B cell (primary cell): ENCODE measurements around the gene ADCY7. TPM values are rescaled to one million over a fixed set of nuclear protein-coding genes. Genes with fewer than 3 reads are reported as not detected.

Source experiments
- ATAC-seq: fragments of 200-7000 bp; cut with Tn5 transposase; one replicate; pipeline ENCODE4 v1.10.0; 2021; ENCODE audit warnings: low read depth, mild to moderate bottlenecking, moderate number of reproducible peaks, moderate library complexity
- CTCF ChIA-PET: fragments of 350-600 bp; sonication (Branson Sonifier 250); formaldehyde crosslinking; loops from one replicate; lab custom pipeline; 2021; ENCODE audit warnings: antibody characterized with exemption, inconsistent platforms; lab: Charles Lee
- POLR2A ChIA-PET: fragments of 350-600 bp; sonication (Branson Sonifier 250); formaldehyde crosslinking; loops from one replicate; lab custom pipeline; 2021; ENCODE audit warnings: antibody characterized with exemption; lab: Charles Lee
- DNase-seq: peaks from one replicate; pipeline ENCODE4 v3.0.0; 2013
- H2AFZ ChIP-seq: 2 replicates; pipeline ENCODE4 v1.6.1; 2012; ENCODE audit warnings: mild to moderate bottlenecking, low read depth, low read length; ENCODE audit not compliant: insufficient read depth, poor library complexity, severe bottlenecking
- H3K27ac ChIP-seq, 2 donors: 1 replicate in 1 of 2; 2 replicates in 1 of 2; pipeline ENCODE4 v1.5.1; 2012 to 2013; ENCODE audit warnings: low read length in 2 of 2, mild to moderate bottlenecking in 2 of 2, moderate library complexity in 1 of 2
- H3K27me3 ChIP-seq, 4 experiments: fragments of 200-600 bp in 1 of 4; sonication (generic) in 1 of 4; replicated peaks in 1 of 4; 1 replicate in 2 of 4; 2 replicates in 2 of 4; pipeline versions ENCODE4 v1.6.1 to v1.7.0; 2013 to 2016; ENCODE audit warnings: low read length in 3 of 4, mild to moderate bottlenecking in 2 of 4, mixed read lengths in 1 of 4, moderate library complexity in 1 of 4; ENCODE audit not compliant: insufficient read depth in 4 of 4, control insufficient read depth in 3 of 4; ENCODE audit errors: control extremely low read depth in 1 of 4
- H3K36me3 ChIP-seq, 2 experiments: replicated peaks in 1 of 2; 1 replicate in 1 of 2; 2 replicates in 1 of 2; pipeline versions ENCODE4 v1.6.1 to v1.7.1; 2013; ENCODE audit warnings: low read length in 1 of 2; ENCODE audit not compliant: insufficient read depth in 2 of 2, control insufficient read depth in 1 of 2; ENCODE audit errors: control extremely low read depth in 1 of 2, extremely low read depth in 1 of 2
- H3K4me1 ChIP-seq, 2 donors: fragments of 200-600 bp in 1 of 2; sonication (generic) in 1 of 2; 1 replicate in 1 of 2; 2 replicates in 1 of 2; pipeline versions ENCODE4 v1.5.1 to v1.6.1; 2013 to 2017; ENCODE audit warnings: low read length in 2 of 2; ENCODE audit not compliant: control insufficient read depth in 2 of 2, insufficient read depth in 2 of 2
- H3K4me2 ChIP-seq: replicated peaks from 2 replicates; pipeline ENCODE3; 2012; ENCODE audit warnings: mild to moderate bottlenecking, low read depth, low read length; ENCODE audit not compliant: poor library complexity, severe bottlenecking
- H3K4me3 ChIP-seq, 5 experiments: fragments of 200-600 bp in 1 of 5; sonication (generic) in 1 of 5; 1 replicate in 3 of 5; 2 replicates in 2 of 5; pipeline versions ENCODE4 v1.5.1 to v1.7.0; 2011 to 2016; ENCODE audit warnings: low read length in 4 of 5, mild to moderate bottlenecking in 4 of 5, low read depth in 2 of 5, control low read depth in 1 of 5, moderate library complexity in 1 of 5; ENCODE audit not compliant: insufficient read depth in 1 of 5; ENCODE audit errors: control extremely low read depth in 1 of 5, extremely low read depth in 1 of 5
- H3K79me2 ChIP-seq: fragments of 200-600 bp; sonication (generic); one replicate; pipeline ENCODE4 v1.6.0; 2016; ENCODE audit warnings: low read length; ENCODE audit not compliant: control insufficient read depth, insufficient read depth
- H3K9ac ChIP-seq: fragments of 200-600 bp; sonication (generic); 2 replicates; pipeline ENCODE4 v1.6.1; 2017; ENCODE audit warnings: mild to moderate bottlenecking, low read length, moderate library complexity
- H3K9me3 ChIP-seq, 3 donors: one replicate each; pipeline versions ENCODE4 v1.6.1 to v1.7.1; 2013; ENCODE audit warnings: low read length in 2 of 3; ENCODE audit not compliant: control insufficient read depth in 2 of 3, insufficient read depth in 1 of 3; ENCODE audit errors: control extremely low read depth in 1 of 3
- H4K20me1 ChIP-seq: 2 replicates; pipeline ENCODE4 v1.6.0; 2012; ENCODE audit warnings: mild to moderate bottlenecking, low read length; ENCODE audit not compliant: insufficient read depth, control insufficient read depth, poor library complexity, severe bottlenecking
- H3K27ac Mint-ChIP-seq: one replicate; pipeline ENCODE4 v1.8.0; 2021; ENCODE audit warnings: mixed read lengths
- H3K27me3 Mint-ChIP-seq: one replicate; pipeline ENCODE4 v1.8.0; 2021; ENCODE audit warnings: mixed read lengths
- H3K4me1 Mint-ChIP-seq: one replicate; pipeline ENCODE4 v1.8.0; 2021; ENCODE audit warnings: mixed read lengths
- H3K4me3 Mint-ChIP-seq: one replicate; pipeline ENCODE4 v1.8.0; 2021; ENCODE audit warnings: mixed read lengths
- H3K9me3 Mint-ChIP-seq: one replicate; pipeline ENCODE4 v1.8.0; 2022; ENCODE audit warnings: mixed read lengths; ENCODE audit not compliant: insufficient read depth
- EZH2 ChIP-seq: IDR thresholded peaks from 2 replicates; pipeline ENCODE4 v1.6.1; 2012; ENCODE audit warnings: borderline replicate concordance, low read depth, mild to moderate bottlenecking, moderate library complexity, low read length; ENCODE audit not compliant: insufficient read depth, poor library complexity, severe bottlenecking
- WGBS: methylation state at CpG from one replicate; pipeline ENCODE4 v1.1.5; 2013; ENCODE audit warnings: missing lambda C conversion rate; ENCODE audit not compliant: insufficient coverage; 5-methylcytosine and 5-hydroxymethylcytosine counted together
- intact Hi-C: fragments of 100-400 bp; cut with micrococcal nuclease; formaldehyde crosslinking; loops from one replicate; pipeline ENCODE4 v1.10.0; 2022
- polyA plus RNA-seq: library from polyadenylated mRNA; depleted of rRNA; stranded (reverse); fragments of >200 nt; gene quantifications from 2 replicates; pipeline ENCODE4 v1.2.3, GENCODE V29; 2012
- total RNA-seq, 2 donors: library from RNA; stranded (reverse); fragments of 120-200 nt in 1 of 2; gene quantifications; 1 replicate in 1 of 2; 2 replicates in 1 of 2; pipeline versions ENCODE4 v1.2.3 to v1.2.4, GENCODE V29; 2013 to 2022
- TF ChIP-seq, protein P1 (sequence below): fragments of 200-600 bp; IDR thresholded peaks from one replicate; pipeline ENCODE4 v1.8.0; 2022; ENCODE audit warnings: antibody characterized with exemption, mild to moderate bottlenecking

ADCY7 gene
- total and polyA plus RNA-seq, 2 donors (not counting 1 experiment from before 2014, with no cell fraction given): 78.4 to 207 TPM

DNA sequence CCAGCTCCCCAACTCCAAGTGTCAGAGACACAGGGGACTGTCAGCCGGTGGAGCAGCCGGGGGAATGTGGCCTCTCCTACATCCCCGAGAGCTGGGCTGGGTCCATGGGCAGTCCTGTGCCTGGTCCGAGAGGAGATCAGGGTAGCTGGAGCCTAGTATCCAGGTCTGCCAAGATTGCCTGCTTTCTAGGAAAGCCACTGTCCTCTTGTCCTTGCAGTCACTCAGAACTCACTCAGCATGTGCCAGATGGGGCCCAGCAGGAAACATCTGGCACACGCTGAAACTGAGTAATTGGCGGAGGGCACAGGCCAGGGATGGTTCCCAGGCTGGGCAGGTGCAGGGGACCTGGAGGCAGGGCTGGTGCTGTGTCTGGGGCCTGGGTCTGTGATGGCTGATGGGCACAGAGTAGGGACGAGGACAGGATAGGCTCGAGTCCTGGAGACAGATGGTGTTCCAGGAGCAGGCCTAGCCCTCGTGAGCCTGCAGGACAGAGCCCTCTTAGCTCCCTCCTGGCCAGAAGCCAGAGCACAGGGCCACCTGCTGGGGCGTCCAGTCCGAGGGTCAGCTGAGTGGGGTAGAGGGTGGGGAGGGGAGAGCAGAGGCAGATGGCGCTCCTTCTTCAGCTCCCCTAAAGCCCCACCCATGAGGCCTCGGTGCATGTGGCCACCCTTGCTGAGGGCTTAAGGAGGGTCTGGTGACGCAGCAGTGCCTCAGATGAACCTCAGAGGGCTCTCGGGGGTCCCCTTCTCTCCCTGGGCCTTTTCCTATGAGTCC, 31.1 kb downstream of the ADCY7 start:
- Histone ChIP-seq H3K36me3 (peaks cover 3 to 90% of the 10 kb centered on the region in 2 experiments), H3K4me2 (no peak overlapping the region), H3K4me3 (no peak overlapping the region), H3K9ac (no peak overlapping the region), H3K79me2 (peaks cover 35% of the 10 kb centered on the region), H3K9me3 (peaks cover 0 to 3% (median 0%) of the 10 kb centered on the region in 3 donors), H4K20me1 (peaks cover 46% of the 10 kb centered on the region), H3K27ac (peak overlapping the region in 1 of 2 donors; percentile 48), H2AFZ (no peak overlapping the region), H3K4me1 (no peaks in the 10 kb centered on the region), H3K27me3 (no peaks in the 10 kb centered on the region)
- H3K9me3 Mint-ChIP-seq: no peaks in the 10 kb centered on the region
- no peak overlapping the region for H3K4me3 Mint-ChIP-seq
- H3K4me1 Mint-ChIP-seq: peaks cover 8% of the 10 kb centered on the region
- no peak for DNase-seq
- no peaks in the 10 kb centered on the region for H3K27me3 Mint-ChIP-seq
- CTCF ChIA-PET: interaction anchor here (0.6 to 1.9 kb wide), 3 partner anchors 16 to 57 kb away, joined by 3 to 5 read pairs (median 3); no protein-coding TSS in a partner anchor
- intact Hi-C loops: no loop called here
- TF ChIP-seq, protein P1, sequence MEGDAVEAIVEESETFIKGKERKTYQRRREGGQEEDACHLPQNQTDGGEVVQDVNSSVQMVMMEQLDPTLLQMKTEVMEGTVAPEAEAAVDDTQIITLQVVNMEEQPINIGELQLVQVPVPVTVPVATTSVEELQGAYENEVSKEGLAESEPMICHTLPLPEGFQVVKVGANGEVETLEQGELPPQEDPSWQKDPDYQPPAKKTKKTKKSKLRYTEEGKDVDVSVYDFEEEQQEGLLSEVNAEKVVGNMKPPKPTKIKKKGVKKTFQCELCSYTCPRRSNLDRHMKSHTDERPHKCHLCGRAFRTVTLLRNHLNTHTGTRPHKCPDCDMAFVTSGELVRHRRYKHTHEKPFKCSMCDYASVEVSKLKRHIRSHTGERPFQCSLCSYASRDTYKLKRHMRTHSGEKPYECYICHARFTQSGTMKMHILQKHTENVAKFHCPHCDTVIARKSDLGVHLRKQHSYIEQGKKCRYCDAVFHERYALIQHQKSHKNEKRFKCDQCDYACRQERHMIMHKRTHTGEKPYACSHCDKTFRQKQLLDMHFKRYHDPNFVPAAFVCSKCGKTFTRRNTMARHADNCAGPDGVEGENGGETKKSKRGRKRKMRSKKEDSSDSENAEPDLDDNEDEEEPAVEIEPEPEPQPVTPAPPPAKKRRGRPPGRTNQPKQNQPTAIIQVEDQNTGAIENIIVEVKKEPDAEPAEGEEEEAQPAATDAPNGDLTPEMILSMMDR: no peak
- TF ChIP-seq EZH2: no peak
- POLR2A ChIA-PET: no interaction called here
- peak overlapping the region; percentile 54 for H3K27ac Mint-ChIP-seq
- no peak for ATAC-seq
- 61% methylated on average over 11 of the region's 15 CpGs for WGBS

- Histone ChIP-seq H4K20me1 (peaks cover 45% of the 10 kb centered on the region), H3K4me2 (no peak overlapping the region), H3K27me3 (no peaks in the 10 kb centered on the region), H3K9ac (no peak overlapping the region), H3K27ac (peak overlapping the region in 1 of 2 donors; percentile 48), H3K36me3 (peaks cover 1 to 89% of the 10 kb centered on the region in 2 experiments), H3K79me2 (peaks cover 34% of the 10 kb centered on the region), H3K4me1 (no peaks in the 10 kb centered on the region), H3K4me3 (no peak overlapping the region), H2AFZ (no peak overlapping the region), H3K9me3 (peaks cover 0 to 3% (median 0%) of the 10 kb centered on the region in 3 donors)
- CTCF ChIA-PET: no interaction called here
- Mint-ChIP-seq H3K4me1 (peaks cover 8% of the 10 kb centered on the region), H3K9me3 (no peaks in the 10 kb centered on the region), H3K4me3 (no peak overlapping the region), H3K27me3 (no peaks in the 10 kb centered on the region), H3K27ac (peak overlapping the region; percentile 54)
- intact Hi-C loops: no loop called here
- DNase-seq (no peak), ATAC-seq (no peak)
- 58% methylated on average over 7 of the region's 7 CpGs for WGBS
- POLR2A ChIA-PET: no interaction called here
- TF ChIP-seq EZH2: no peak
- TF ChIP-seq, protein P1: no peak
Measured at GRCh38 chr16:50298075-50298460, 31.7 kb downstream of the ADCY7 start.
